ENCODE results near the gene RYR1. TPM values are rescaled to one million over a fixed set of nuclear protein-coding genes. Genes with fewer than 3 reads are reported as not detected.
"Not testable (repeated sequence)": the region's sequence is repeated elsewhere in the genome, so short reads cannot be mapped to it uniquely, and the experiment has no call there.

RYR1 gene
- total RNA-seq, 1 donor = under 0.01 TPM

- H3K9me3 ChIP-seq (ENCODE audit: low read depth, low read length) = no peaks in the 10 kb centered on the region
- peaks cover 4% of the 10 kb centered on the region for H3K27me3 ChIP-seq (ENCODE audit: insufficient read depth, low read length)
- H3K27ac ChIP-seq (ENCODE audit: low read depth, low read length) = no peak overlapping the region
- peak; percentile 10 for DNase-seq (ENCODE audit: insufficient read length, low spot score, missing footprints)
- H2AFZ ChIP-seq (ENCODE audit: low read length) = no peak overlapping the region
- H4K20me1 ChIP-seq (ENCODE audit: insufficient read depth, low read length) = no peaks in the 10 kb centered on the region
- H3K4me3 ChIP-seq (ENCODE audit: insufficient read depth, low read length) = no peak overlapping the region
- no peak overlapping the region for H3K4me2 ChIP-seq (ENCODE audit: insufficient read depth, low read length)
- no peaks in the 10 kb centered on the region for H3K4me1 ChIP-seq (ENCODE audit: insufficient read depth, low read length)
- TF ChIP-seq CTCF (IDR thresholded peaks at IDR 0.05; ENCODE audit: extremely low read depth, low read depth, low read length) = no peak
- no peaks in the 10 kb centered on the region for H3K36me3 ChIP-seq (ENCODE audit: insufficient read depth, low read length)
- H3K79me2 ChIP-seq (ENCODE audit: insufficient read depth, low read length) = no peaks in the 10 kb centered on the region
Measured at GRCh38 chr19:38512277-38512676, 78.8 kb downstream of the RYR1 start.

- H3K4me3 ChIP-seq (ENCODE audit: insufficient read depth, low read length); H3K27me3 ChIP-seq (ENCODE audit: insufficient read depth, low read length); H3K4me2 ChIP-seq (ENCODE audit: insufficient read depth, low read length); H3K27ac ChIP-seq (ENCODE audit: low read depth, low read length); H3K4me1 ChIP-seq (ENCODE audit: insufficient read depth, low read length); H2AFZ ChIP-seq (ENCODE audit: low read length); H3K36me3 ChIP-seq (ENCODE audit: insufficient read depth, low read length); H3K79me2 ChIP-seq (ENCODE audit: insufficient read depth, low read length); H4K20me1 ChIP-seq (ENCODE audit: insufficient read depth, low read length); H3K9me3 ChIP-seq (ENCODE audit: low read depth, low read length); DNase-seq (ENCODE audit: insufficient read length, low spot score, missing footprints): not testable (repeated sequence)
Measured at GRCh38 chr19:38513156-38513555, 79.7 kb downstream of the RYR1 start.

- Histone ChIP-seq H3K79me2 (ENCODE audit: insufficient read depth, low read length) (no peaks in the 10 kb centered on the region), H4K20me1 (ENCODE audit: insufficient read depth, low read length) (no peaks in the 10 kb centered on the region), H3K36me3 (ENCODE audit: insufficient read depth, low read length) (no peaks in the 10 kb centered on the region), H3K9me3 (ENCODE audit: low read depth, low read length) (no peaks in the 10 kb centered on the region), H3K4me1 (ENCODE audit: insufficient read depth, low read length) (no peaks in the 10 kb centered on the region), H2AFZ (ENCODE audit: low read length) (no peak overlapping the region), H3K4me3 (ENCODE audit: insufficient read depth, low read length) (no peak overlapping the region), H3K4me2 (ENCODE audit: insufficient read depth, low read length) (no peak overlapping the region), H3K27ac (ENCODE audit: low read depth, low read length) (no peak overlapping the region), H3K27me3 (ENCODE audit: insufficient read depth, low read length) (peaks cover 4% of the 10 kb centered on the region)
- TF ChIP-seq CTCF (IDR thresholded peaks at IDR 0.05; ENCODE audit: extremely low read depth, low read depth, low read length) = no peak
- peak; percentile 73 for DNase-seq (ENCODE audit: insufficient read length, low spot score, missing footprints)
Measured at GRCh38 chr19:38513762-38514167, 80.3 kb downstream of the RYR1 start.

DNA sequence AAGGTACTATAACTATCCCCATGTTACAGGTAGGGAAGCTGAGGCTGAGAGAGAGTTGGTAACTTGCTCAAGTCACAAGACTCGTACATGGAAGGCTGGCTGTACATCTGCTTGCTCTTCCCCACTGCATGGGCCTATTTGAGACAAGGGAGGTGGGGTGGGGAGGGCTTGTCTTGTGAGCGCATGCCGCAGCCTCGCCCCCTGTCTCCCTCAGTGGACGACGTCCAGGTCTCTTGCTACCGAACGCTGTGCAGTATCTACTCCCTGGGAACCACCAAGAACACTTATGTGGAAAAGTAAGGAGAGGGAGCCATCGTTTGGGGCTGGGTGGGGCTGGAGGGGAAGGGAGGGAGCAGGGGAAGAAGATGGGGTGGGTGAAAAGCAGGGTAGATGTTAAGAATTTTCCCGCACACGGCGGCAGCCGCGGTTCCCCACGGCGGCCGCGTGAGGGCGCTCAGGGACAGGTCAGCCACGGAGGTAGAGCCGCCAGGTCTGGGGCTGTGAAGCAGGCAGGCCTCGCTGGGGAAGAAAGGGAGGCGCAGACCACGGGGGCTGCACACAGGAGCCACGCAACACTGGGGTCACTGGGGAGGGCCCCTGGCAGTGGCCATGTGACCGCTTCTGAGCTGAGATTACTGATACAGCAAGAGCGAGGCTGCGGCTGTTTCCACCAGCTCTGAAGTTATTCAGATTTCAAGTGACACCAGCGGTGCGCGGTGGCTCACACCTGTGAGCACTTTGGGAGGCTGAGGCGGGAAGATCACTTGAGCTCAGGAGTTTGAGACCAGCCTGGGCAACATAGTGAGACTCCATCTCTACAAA lies 81.5 kb downstream of the RYR1 start:
- peak overlapping the region; percentile 78 for H2AFZ ChIP-seq (ENCODE audit: low read length)
- H3K9me3 ChIP-seq (ENCODE audit: low read depth, low read length) = no peaks in the 10 kb centered on the region
- TF ChIP-seq CTCF (IDR thresholded peaks at IDR 0.05; ENCODE audit: extremely low read depth, low read depth, low read length) = peak; percentile 72
- peaks cover 2% of the 10 kb centered on the region for H3K27me3 ChIP-seq (ENCODE audit: insufficient read depth, low read length)
- no peaks in the 10 kb centered on the region for H3K79me2 ChIP-seq (ENCODE audit: insufficient read depth, low read length)
- H3K4me1 ChIP-seq (ENCODE audit: insufficient read depth, low read length) = no peaks in the 10 kb centered on the region
- H4K20me1 ChIP-seq (ENCODE audit: insufficient read depth, low read length) = no peaks in the 10 kb centered on the region
- H3K36me3 ChIP-seq (ENCODE audit: insufficient read depth, low read length) = no peaks in the 10 kb centered on the region
- H3K4me2 ChIP-seq (ENCODE audit: insufficient read depth, low read length) = peak overlapping the region; percentile 23
- DNase-seq (ENCODE audit: insufficient read length, low spot score, missing footprints) = peak; percentile 99
- H3K27ac ChIP-seq (ENCODE audit: low read depth, low read length) = no peak overlapping the region
- no peak overlapping the region for H3K4me3 ChIP-seq (ENCODE audit: insufficient read depth, low read length)
